NCI-H460 (cell line): Measurements from ENCODE around the gene PRR5L. TPM values are rescaled to one million over a fixed set of nuclear protein-coding genes. Genes with fewer than 3 reads are reported as not detected.
"Not testable (repeated sequence)": the region's sequence is repeated elsewhere in the genome, so short reads cannot be mapped to it uniquely, and the experiment has no call there.

Source experiments
- DNase-seq: peaks from one replicate; pipeline ENCODE4 v3.0.0-alpha.2; 2016; ENCODE audit warnings: low read depth; ENCODE audit errors: extremely low read depth
- total RNA-seq: library from RNA; depleted of rRNA; stranded (reverse); fragments of >200 nt; shearing (Covaris generic); gene quantifications from 2 replicates; pipeline ENCODE4 v1.2.3, GENCODE V29; 2014

Gene PRR5L
- total RNA-seq, 1 experiment from 2014 or later = 54.0 TPM

GRCh38 chr11:36485298-36486002 lies 189.4 kb downstream of the PRR5L start:
- DNase-seq = no peak

DNA sequence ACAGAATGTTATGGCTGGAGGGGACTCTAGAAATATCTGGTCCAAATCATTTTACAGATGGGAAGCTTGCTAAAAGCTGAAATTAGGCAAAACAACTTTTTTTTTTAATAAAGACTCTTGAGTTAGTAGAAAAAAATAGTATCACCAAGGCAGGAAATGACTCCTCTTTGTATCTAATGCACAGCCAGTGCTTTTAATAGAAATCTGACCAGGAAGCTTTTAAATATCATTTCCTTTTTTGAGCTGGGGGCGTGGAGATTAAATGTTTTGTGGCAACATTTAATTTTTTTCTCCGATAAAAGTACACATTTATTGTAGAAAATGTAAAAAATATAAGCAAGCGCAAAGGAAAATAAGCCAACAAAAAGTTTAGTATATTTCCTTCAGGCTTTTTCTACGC lies 191.5 kb downstream of the PRR5L start:
- DNase-seq = no peak

DNA sequence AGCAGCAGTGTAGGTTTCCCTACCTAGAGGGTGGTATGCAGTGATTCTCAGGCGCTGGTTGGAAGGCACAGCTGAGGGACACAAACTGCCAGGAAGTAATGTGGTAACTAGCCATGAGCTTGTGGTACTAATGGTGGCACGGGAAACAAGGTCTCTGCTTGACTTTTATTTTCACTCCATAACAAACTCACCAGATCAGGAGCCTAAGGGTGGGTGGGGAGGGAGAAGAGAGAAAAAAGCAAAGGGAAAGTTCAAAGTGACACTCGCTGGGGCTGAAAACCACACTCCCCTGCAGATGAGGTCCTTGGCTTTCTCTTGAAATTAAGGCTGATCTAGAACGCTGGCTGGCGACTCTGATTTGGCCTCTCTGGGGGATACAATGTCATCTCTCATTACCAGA lies 192.0 kb downstream of the PRR5L start:
- no peak for DNase-seq

GRCh38 chr11:36490026-36490806 lies 194.1 kb downstream of the PRR5L start:
- DNase-seq = no peak

- peak; percentile 37 for DNase-seq
Observed at GRCh38 chr11:36492724-36493304, 196.7 kb downstream of the PRR5L start.

GRCh38 chr11:36493332-36493731 lies 197.2 kb downstream of the PRR5L start:
- DNase-seq = no peak

GRCh38 chr11:36498721-36499120 lies 202.6 kb downstream of the PRR5L start:
- no peak for DNase-seq

DNA sequence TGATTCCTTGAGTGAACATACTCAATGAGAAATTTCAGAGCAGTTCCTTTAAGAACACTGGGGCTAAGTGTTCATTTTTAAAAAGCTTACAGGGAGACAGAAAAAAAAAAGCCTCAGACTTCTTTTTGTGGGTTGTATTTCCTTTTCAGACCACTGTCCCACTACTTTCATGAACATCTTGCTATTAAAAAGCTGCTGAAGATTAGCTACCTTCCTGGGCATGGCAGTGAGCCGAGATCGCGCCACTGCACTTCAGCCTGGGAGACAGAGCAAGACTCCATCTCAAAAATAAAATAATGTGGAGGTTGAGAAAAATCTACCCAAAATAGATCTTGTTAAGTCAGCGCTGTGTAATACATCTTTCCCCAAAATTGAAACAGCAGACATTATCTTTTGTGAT lies 203.2 kb downstream of the PRR5L start:
- no peak for DNase-seq

GRCh38 chr11:36500315-36500721 lies 204.2 kb downstream of the PRR5L start:
- DNase-seq = no peak

GRCh38 chr11:36501236-36501635 lies 205.1 kb downstream of the PRR5L start:
- no peak for DNase-seq

DNA sequence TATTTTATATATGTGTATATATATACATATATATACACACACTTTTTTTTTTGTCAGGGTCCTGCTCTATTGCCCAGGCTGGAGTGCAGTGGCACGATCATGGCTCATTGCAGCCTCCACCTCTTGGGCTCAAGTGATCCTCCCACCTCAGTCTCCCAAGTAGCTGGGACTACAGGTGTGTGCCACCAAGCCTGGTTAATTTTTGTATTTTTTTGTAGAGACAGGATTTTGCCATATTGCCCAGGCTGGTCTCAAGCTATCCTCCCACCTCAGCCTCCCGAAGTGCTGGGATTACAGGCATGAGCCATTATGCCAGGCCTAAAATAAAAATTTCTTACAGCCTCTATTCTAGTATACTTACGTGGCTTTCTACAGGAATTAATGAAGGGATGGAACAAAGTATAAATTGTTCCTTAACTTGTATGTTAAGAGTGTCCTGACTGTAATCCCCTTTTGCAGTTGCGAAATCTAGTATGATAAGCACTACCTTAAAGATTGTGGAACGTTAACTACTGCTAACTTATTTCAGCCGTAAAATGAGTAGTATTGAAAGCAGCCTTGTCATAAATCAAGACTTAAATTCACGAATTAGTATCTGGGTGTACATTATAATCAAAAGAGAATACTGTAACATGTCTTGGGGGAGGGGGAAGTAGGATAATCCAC lies 211.9 kb downstream of the PRR5L start:
- no peak for DNase-seq

DNA sequence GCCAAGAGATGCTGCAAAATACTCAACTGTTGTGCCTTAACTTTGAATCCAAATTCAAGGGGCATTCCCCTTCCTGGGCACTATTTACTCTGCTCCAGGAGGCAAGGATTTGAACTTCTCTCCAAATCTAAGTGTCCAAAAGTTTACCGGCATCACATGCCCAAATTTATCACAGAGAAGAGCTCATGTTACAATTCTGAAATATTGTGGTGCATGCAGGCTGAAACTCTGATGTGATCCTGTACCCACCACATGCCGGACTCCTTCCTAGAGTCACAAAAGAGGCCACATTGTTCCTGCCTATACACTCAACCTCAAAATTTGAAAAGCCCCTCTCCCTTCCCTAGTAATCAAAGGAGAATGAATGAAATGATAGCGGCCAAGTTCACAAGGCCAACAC lies 212.7 kb downstream of the PRR5L start:
- no peak for DNase-seq

GRCh38 chr11:36509201-36509639 lies 213.1 kb downstream of the PRR5L start:
- no peak for DNase-seq

- peak; percentile 75 for DNase-seq
Observed at GRCh38 chr11:36509694-36510593, 213.9 kb downstream of the PRR5L start, which contains the start of gene TRAF6. TSS of gene TRAF6 (minus strand) at chr11:36510272. CDS start at chr11:36501515, 8,757 bp downstream.

DNA sequence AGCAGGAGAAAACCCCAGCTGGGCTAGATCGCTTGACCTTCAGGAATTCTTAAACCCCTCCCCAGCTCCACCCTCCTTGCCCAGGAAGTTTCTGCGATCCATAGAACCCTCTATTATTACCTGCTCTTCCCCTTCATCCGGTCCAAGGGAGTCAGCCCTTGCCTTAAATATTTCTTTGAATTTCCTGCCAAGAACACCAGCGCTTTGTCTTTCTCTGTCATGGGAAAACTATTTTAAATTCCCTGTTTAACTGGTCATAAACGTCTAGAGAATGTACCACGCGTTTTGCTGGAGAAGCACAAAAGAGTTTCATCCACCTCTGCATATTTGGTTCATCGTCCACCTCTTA lies 214.5 kb downstream of the PRR5L start:
- no peak for DNase-seq

DNA sequence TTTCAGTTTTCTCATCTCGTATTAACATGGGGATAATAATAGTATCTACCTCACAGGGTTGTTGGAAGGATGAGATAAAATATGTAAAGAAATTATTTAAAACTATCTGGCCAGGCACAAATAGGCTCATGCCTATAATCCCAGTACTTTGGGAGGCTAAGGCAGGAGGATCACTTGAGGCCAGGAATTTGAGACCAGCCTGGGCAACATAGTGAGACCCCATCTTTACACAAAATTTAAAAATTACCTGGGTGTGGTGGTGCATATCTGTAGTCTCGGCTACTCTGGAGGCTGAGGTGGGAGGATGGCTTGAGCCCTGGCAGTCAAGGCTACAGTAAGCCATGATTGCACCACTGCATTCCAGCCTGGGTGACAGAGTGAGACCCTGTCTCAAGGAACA lies 215.0 kb downstream of the PRR5L start:
- not testable (repeated sequence) for DNase-seq

DNA sequence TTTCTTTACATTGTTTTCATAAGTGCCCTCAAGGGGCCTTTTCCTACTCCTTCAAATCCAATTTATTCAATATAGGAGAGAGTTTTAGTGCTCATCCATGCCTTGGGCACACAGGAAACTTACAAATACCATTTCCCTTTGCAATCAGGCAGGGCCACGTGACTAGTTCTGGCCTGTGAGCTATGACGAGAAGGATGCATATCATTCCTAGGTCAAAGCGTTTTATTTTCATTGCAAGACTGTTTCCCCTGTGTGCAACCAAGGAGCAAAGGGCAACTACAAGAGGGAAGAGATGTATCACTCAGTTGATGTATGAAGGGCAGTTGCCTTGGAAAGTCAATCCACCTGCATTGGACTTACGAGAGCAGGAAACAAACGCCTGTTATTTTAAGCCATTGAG lies 215.9 kb downstream of the PRR5L start:
- no peak for DNase-seq

DNA sequence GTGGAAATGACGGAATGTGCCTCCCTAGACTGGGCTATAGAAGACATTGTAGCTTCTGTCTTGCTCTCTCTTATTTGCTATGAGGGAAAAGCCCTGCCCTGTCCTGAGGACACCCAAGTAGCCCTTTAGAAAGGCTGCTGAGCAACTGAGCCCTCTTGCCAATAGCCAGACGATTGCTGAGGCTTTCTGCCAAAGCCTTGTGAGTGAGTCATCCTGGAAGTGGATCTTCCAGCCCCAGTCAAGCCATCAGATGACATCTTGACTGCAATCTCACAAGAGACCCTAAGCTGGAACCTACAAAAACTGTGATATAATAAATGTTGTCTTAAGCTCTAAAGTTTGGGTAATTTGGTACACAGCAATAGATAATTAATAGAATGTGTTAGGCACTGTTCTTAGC lies 217.9 kb downstream of the PRR5L start:
- DNase-seq = no peak
